GM23248 (cell line): ENCODE results near the gene LIN37. TPM values are rescaled to one million over a fixed set of nuclear protein-coding genes. Genes with fewer than 3 reads are reported as not detected.

ENCODE experiments used
- DNase-seq: peaks from one replicate; pipeline ENCODE4 v3.0.0-alpha.2; 2015
- H2AFZ ChIP-seq: fragments of 200-600 bp; sonication (generic); 2 replicates; pipeline ENCODE4 v1.6.1; 2016; ENCODE audit warnings: antibody characterized with exemption
- H3F3A ChIP-seq: fragments of 200-600 bp; sonication (generic); 2 replicates; pipeline ENCODE4 v1.6.1; 2016; ENCODE audit warnings: mild to moderate bottlenecking, antibody characterized with exemption, mixed run types; ENCODE audit not compliant: insufficient read depth
- H3K27ac ChIP-seq: fragments of 200-600 bp; sonication (generic); 2 replicates; pipeline ENCODE4 v1.5.1; 2016; ENCODE audit warnings: mild to moderate bottlenecking
- H3K27me3 ChIP-seq: fragments of 200-600 bp; sonication (generic); replicated peaks from 2 replicates; pipeline ENCODE4 v1.6.1; 2016; ENCODE audit warnings: mild to moderate bottlenecking; ENCODE audit not compliant: insufficient read depth
- H3K36me3 ChIP-seq: fragments of 200-600 bp; sonication (generic); 2 replicates; pipeline ENCODE4 v1.6.1; 2016; ENCODE audit warnings: low read depth, mild to moderate bottlenecking
- H3K4me1 ChIP-seq: fragments of 200-600 bp; sonication (generic); 2 replicates; pipeline ENCODE4 v1.6.1; 2016; ENCODE audit warnings: mild to moderate bottlenecking; ENCODE audit not compliant: insufficient read depth
- H3K4me2 ChIP-seq: fragments of 200-600 bp; sonication (generic); one replicate; pipeline ENCODE4 v1.6.1; 2016; ENCODE audit warnings: mild to moderate bottlenecking; ENCODE audit not compliant: unreplicated experiment
- H3K4me3 ChIP-seq: fragments of 200-600 bp; sonication (generic); 2 replicates; pipeline ENCODE4 v1.5.1; 2016; ENCODE audit warnings: mild to moderate bottlenecking
- H3K79me2 ChIP-seq: fragments of 200-600 bp; sonication (generic); 2 replicates; pipeline ENCODE4 v1.6.1; 2016; ENCODE audit warnings: mild to moderate bottlenecking; ENCODE audit not compliant: insufficient read depth
- H3K9ac ChIP-seq: fragments of 200-600 bp; sonication (generic); 2 replicates; pipeline ENCODE4 v1.6.1; 2016; ENCODE audit warnings: mild to moderate bottlenecking
- H3K9me2 ChIP-seq: fragments of 200-600 bp; sonication (generic); 2 replicates; pipeline ENCODE4 v1.6.1; 2016; ENCODE audit warnings: mixed run types, mild to moderate bottlenecking, moderate library complexity; ENCODE audit not compliant: insufficient read depth
- H3K9me3 ChIP-seq: fragments of 200-600 bp; sonication (generic); one replicate; pipeline ENCODE4 v1.6.1; 2017; ENCODE audit warnings: low read depth
- H4K20me1 ChIP-seq: fragments of 200-600 bp; sonication (generic); 2 replicates; pipeline ENCODE4 v1.6.0; 2016; ENCODE audit not compliant: insufficient read depth
- EZH2 ChIP-seq: fragments of 200-600 bp; sonication (generic); IDR thresholded peaks from 2 replicates; pipeline ENCODE4 v1.6.1; 2018; ENCODE audit warnings: antibody characterized with exemption, mild to moderate bottlenecking; ENCODE audit not compliant: insufficient read depth, poor library complexity, severe bottlenecking
- EZH2phosphoT487 ChIP-seq: fragments of 200-600 bp; sonication (generic); IDR thresholded peaks from 2 replicates; pipeline ENCODE4 v1.6.1; 2018; ENCODE audit warnings: antibody characterized with exemption, moderate library complexity, mild to moderate bottlenecking, low read depth; ENCODE audit not compliant: insufficient read depth
- WGBS, 2 experiments: methylation state at CpG; one replicate each; pipeline ENCODE4 v1.1.6; 2015 to 2017; ENCODE audit warnings: low lambda C conversion rate in 2 of 2, low coverage in 1 of 2; ENCODE audit errors: missing lambda C conversion rate in 2 of 2; 5-methylcytosine and 5-hydroxymethylcytosine counted together
- in situ Hi-C: fragments of 300-500 bp; cut with MboI; formaldehyde crosslinking; loops from 2 replicates; pipeline ENCODE4 v1.15.0; 2020
- polyA plus RNA-seq: library from polyadenylated mRNA; unstranded; fragments of >200 nt; fragmentation: Nextera tagmentation; extraction: Ambion mirVana; gene quantifications from 2 replicates; pipeline ENCODE4 v1.2.1, GENCODE V29; 2016
- total RNA-seq: library from RNA; depleted of rRNA; stranded (reverse); fragments of >200 nt; shearing (Covaris generic); gene quantifications from 2 replicates; pipeline ENCODE4 v1.2.3, GENCODE V29; 2014

LIN37 gene
- total and polyA plus RNA-seq, 2 experiments from 2014 or later = 9.7 to 12.3 TPM

DNA sequence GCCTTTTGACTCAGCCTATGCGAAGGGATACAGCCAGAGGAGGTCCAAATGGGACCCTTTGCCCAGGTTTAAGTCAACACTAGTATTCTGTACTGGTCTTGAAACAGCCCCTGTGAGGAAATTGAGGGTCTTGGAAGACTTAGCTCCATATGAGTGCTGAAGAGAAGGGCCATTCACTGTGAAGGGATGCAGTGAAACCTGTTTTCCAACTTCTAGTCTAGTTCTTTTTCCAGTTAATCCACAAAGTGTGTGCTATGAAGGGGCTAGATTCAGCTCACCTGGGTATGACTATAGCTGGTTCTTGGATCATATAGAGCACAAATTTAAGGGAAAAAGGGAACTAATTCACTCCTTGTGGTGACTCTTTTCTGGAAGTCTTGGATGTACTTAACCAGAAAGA is 40.0 kb upstream of the LIN37 start:
- Histone ChIP-seq H3K9me3 (no peaks in the 10 kb centered on the region), H3K9ac (no peak overlapping the region), H3K4me1 (no peaks in the 10 kb centered on the region), H3K36me3 (no peaks in the 10 kb centered on the region), H2AFZ (no peak overlapping the region), H3K27me3 (no peaks in the 10 kb centered on the region; the same call in 1 of the 2 replicates), H3K27ac (no peak overlapping the region), H3F3A (no peaks in the 10 kb centered on the region), H3K79me2 (no peaks in the 10 kb centered on the region), H4K20me1 (no peaks in the 10 kb centered on the region), H3K4me3 (no peak overlapping the region), H3K4me2 (no peak overlapping the region), H3K9me2 (no peaks in the 10 kb centered on the region)
- DNase-seq = no peak
- in situ Hi-C loops = no loop called here
- TF ChIP-seq EZH2 = no peak
- TF ChIP-seq EZH2phosphoT487 = no peak
- WGBS, 2 experiments = 50 to 64% methylated on average over 1 of the region's 1 CpG

DNA sequence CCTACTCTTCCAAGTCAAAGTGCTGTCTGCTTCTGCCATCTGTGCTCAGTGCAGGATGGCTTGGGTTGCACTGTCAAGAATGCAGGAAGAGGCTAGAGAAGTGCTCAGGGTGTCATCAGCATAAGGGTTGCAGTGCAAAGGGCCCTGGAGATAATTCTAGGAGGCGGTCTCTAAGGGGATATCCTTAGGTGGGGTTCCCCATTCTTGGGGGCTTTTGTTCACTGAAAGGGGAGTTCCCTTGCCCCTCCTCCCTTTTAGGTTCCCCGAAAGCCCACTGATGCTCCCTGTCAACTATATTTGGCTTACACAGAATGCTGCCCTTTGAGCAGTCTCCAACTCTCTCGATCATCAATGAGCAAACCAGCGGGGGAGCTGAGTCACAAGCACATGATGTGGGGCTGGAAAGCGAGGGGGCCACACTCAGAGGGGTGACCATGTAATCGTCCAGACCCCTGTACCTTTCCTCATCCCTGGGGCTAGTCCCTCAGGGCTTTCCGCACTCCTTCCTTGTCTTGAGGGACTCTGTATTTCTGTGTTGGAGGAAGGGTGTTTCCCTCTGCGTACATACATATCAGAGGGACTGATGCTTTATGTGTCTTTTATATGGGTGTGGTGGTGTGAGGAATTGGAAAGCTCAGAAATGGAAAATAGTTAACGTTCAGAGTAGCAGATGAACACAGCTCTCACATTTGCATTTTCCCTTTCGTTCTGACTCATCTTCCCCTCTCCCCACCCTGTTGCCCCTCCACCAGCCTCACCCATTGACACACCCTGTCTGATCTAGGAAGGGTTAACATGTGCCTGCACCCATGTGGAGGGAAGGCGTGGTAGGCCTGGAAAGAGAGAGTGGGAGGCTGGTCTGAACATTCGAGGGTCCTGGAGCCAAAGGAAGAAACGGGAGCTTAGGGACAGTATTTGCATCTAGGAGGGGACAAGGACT is 37.3 kb upstream of the LIN37 start:
- H3K9ac ChIP-seq = no peak overlapping the region
- H3K27me3 ChIP-seq = no peaks in the 10 kb centered on the region; the same call in 1 of the 2 replicates
- H3K36me3 ChIP-seq = no peaks in the 10 kb centered on the region
- TF ChIP-seq EZH2phosphoT487 (no peak), EZH2 (no peak)
- H3K4me3 ChIP-seq = no peak overlapping the region
- H3F3A ChIP-seq = no peaks in the 10 kb centered on the region
- H4K20me1 ChIP-seq = no peaks in the 10 kb centered on the region
- 0 out of 2 replicates have a peak, but pooled peaks cover 9% of the 10 kb centered on the region for H3K79me2 ChIP-seq
- WGBS, 2 experiments = 42% methylated on average over 13 of the region's 13 CpGs
- no peaks in the 10 kb centered on the region for H3K9me2 ChIP-seq
- peak; percentile 16 for DNase-seq
- no peaks in the 10 kb centered on the region for H3K4me1 ChIP-seq
- no peak overlapping the region for H2AFZ ChIP-seq
- no peak overlapping the region for H3K27ac ChIP-seq
- in situ Hi-C loops = no loop called here
- H3K9me3 ChIP-seq = no peaks in the 10 kb centered on the region
- no peak overlapping the region for H3K4me2 ChIP-seq

DNA sequence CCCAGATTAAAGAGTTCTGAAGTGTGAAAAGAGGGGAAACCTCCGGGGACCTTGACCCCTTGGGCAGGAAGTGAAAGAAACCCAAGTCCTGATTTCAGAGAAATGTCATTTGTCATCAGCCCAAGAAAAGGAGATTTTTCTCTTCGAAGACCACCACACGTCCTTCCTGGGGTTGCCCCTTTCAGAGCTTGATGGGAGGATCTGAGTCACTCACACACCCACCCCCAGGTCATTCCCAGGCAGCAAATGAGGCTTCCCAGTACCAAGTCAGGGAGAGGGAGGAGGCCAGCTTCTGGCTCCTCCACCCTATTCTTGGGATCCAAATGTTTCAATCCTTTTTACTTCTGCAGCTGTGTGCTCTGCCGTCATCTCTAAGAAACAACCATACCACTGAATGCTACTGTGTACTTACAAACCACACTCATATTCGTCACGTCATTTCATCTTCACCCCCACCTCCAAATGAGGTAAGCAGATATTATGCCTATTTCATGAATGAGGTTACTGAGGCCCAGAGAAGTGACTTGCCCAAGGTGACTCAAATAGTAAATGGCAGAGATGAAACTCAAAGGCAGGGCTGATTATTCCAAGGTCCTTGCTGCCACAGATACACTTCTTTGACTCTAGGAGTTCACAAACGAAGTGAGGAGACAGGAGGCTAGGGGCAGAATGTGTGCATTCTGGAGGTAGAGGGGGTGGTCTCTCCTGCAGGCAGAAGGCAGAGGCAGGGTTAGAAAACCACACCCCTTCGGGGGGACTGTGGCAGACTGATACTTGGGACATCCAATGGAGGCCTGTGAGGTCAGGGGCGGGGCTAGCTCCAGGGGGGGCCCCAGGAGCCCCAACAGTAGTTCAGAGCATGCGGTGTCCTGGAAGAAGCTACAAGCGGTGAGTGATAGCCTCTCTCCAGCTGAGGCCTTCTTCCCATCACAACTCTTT is 35.5 kb upstream of the LIN37 start:
- no peaks in the 10 kb centered on the region for H4K20me1 ChIP-seq
- no peaks in the 10 kb centered on the region; the same call in 1 of the 2 replicates for H3F3A ChIP-seq
- H3K4me1 ChIP-seq = no peaks in the 10 kb centered on the region
- WGBS, 2 experiments = 66 to 69% methylated on average over 11 of the region's 11 CpGs
- H3K4me3 ChIP-seq = no peak overlapping the region
- H3K27me3 ChIP-seq = no peaks in the 10 kb centered on the region; the same call in 1 of the 2 replicates
- H3K27ac ChIP-seq = no peak overlapping the region
- no peak overlapping the region for H3K9ac ChIP-seq
- no peak overlapping the region for H2AFZ ChIP-seq
- TF ChIP-seq EZH2phosphoT487 (no peak), EZH2 (no peak)
- H3K9me3 ChIP-seq = no peaks in the 10 kb centered on the region
- no peak overlapping the region for H3K4me2 ChIP-seq
- DNase-seq = no peak
- 0 out of 2 replicates have a peak, but pooled peaks cover 9% of the 10 kb centered on the region for H3K79me2 ChIP-seq
- H3K36me3 ChIP-seq = no peaks in the 10 kb centered on the region
- no peaks in the 10 kb centered on the region for H3K9me2 ChIP-seq
- in situ Hi-C loops = no loop called here

DNA sequence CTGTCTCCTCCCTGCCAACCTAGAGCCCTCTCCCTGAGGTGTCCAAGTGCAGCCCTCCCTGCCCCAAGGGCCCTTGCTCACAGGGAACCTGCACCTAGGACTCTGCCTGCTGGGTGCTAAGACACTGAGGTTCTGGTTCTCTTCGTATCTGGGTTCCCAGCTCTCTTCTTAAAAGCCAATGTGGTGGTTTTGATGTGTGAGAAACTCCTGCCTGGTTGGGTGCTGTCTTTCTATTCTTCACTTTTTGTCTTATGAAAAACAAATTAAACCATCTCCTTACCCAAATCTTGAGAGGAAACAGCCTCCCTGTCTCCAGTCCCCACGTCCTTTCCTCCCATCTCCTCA is 34.9 kb upstream of the LIN37 start:
- peaks cover 12% of the 10 kb centered on the region for H3K79me2 ChIP-seq
- no peak overlapping the region for H3K27ac ChIP-seq
- WGBS, 2 experiments = 39 to 41% methylated on average over 2 of the region's 2 CpGs
- no peaks in the 10 kb centered on the region for H3K4me1 ChIP-seq
- H3K9ac ChIP-seq = no peak overlapping the region
- H3K4me2 ChIP-seq = no peak overlapping the region
- no peak for DNase-seq
- no peaks in the 10 kb centered on the region for H3K9me2 ChIP-seq
- in situ Hi-C loops = no loop called here
- H3K4me3 ChIP-seq = no peak overlapping the region
- no peaks in the 10 kb centered on the region for H3K9me3 ChIP-seq
- H3K27me3 ChIP-seq = no peaks in the 10 kb centered on the region; the same call in 1 of the 2 replicates
- TF ChIP-seq EZH2 (no peak), EZH2phosphoT487 (no peak)
- no peaks in the 10 kb centered on the region for H3K36me3 ChIP-seq
- no peaks in the 10 kb centered on the region; the same call in 1 of the 2 replicates for H3F3A ChIP-seq
- H4K20me1 ChIP-seq = no peaks in the 10 kb centered on the region
- no peak overlapping the region for H2AFZ ChIP-seq
